ENCODE measurements around the gene MOGAT2.

- TF ChIP-seq CTCF (IDR thresholded peaks at IDR 0.05; ENCODE audit: insufficient read depth, low read depth, low read length) (no peak), EZH2 (IDR thresholded peaks at IDR 0.05; ENCODE audit: insufficient read depth, low read length) (no peak)
These were observed 19.7 kb downstream of the MOGAT2 start for GRCh38 chr11:75737314-75737713.

All from astrocyte (in vitro differentiated cells and primary cell).